ENCODE data around the gene NPHP4. TPM values are rescaled to one million over a fixed set of nuclear protein-coding genes. Genes with fewer than 3 reads are reported as not detected.

Gene NPHP4
- total RNA-seq, 1 experiment from 2014 or later: 20.0 TPM

DNA sequence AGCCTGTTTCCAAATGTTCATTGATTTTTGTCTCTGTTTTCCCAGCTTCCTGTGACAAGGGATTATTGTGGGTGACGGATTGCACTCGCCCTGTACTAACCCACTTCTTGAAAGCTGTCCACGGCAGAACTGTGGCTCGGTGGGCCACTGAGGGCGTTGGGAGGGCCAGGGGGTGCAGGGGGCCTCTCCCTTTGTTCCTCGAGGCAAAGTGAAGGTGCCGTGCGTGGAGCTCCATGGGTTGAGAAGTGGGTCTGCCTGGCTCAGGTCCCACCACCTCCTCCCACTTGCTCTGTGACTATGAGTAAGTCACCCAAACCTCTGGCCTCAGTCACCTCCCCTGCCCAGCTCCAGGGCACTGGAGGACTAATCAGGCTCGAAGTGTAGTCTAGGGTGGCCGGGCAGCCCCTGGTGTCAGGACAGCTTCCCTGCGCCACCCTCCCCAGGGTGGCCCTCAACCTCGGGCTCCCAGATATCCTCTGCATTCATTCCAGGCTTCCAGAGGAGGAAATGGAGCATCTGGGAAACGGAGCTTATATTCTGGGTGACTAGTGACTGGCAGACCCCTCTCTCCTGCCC is 148.6 kb downstream of the NPHP4 start:
- DNase-seq (ENCODE audit: low read depth, low spot score): no peak
- ChIA-PET POLR2A (no interaction called here), CTCF (no interaction called here), RAD21 (ENCODE audit: low non-redundant PET in 1 of 2, low total read pairs in 2 of 2, uncharacterized antibody in 2 of 2, unreplicated experiment in 2 of 2) (no interaction called here)
- Histone ChIP-seq H3K36me3 (ENCODE audit: control insufficient read depth in 1 of 2, insufficient read depth in 2 of 2, low read length in 2 of 2) (no peaks in the 10 kb centered on the region), H3K4me1 (ENCODE audit: control insufficient read depth in 1 of 2, insufficient read depth in 2 of 2, low read length in 2 of 2) (no peaks in the 10 kb centered on the region), H4K20me1 (ENCODE audit: insufficient read depth) (no peaks in the 10 kb centered on the region), H3K4me3 (replicated peaks in 1 of 2; ENCODE audit: low read depth in 1 of 2, low read length in 2 of 2) (no peak overlapping the region), H2AFZ (ENCODE audit: low read depth, low read length, poor library complexity, severe bottlenecking) (no peak overlapping the region), H3K9me2 (ENCODE audit: insufficient read depth) (no peaks in the 10 kb centered on the region), H3K4me2 (ENCODE audit: low read length) (no peak overlapping the region), H3K9me3 (ENCODE audit: control insufficient read depth in 1 of 2, insufficient read depth in 1 of 2, low read depth in 1 of 2, low read length in 2 of 2) (no peaks in the 10 kb centered on the region), H3K9ac (ENCODE audit: low read length) (no peak overlapping the region), H3K27me3 (ENCODE audit: insufficient read depth, low read length) (peaks cover 11% of the 10 kb centered on the region; the same call in 1 of the 2 replicates), H3K79me2 (ENCODE audit: insufficient read depth, low read length) (no peaks in the 10 kb centered on the region), H3K27ac (ENCODE audit: low read depth, low read length) (no peak overlapping the region)
- no peak for ATAC-seq
- no peak for TF ChIP-seq TCF7L2 (IDR thresholded peaks at IDR 0.05; ENCODE audit: borderline replicate concordance, extremely low read depth, insufficient read depth, insufficient read length)
- TF ChIP-seq CBX3 (IDR thresholded peaks at IDR 0.05; ENCODE audit: low read depth): no peak
- TF ChIP-seq, protein P1, sequence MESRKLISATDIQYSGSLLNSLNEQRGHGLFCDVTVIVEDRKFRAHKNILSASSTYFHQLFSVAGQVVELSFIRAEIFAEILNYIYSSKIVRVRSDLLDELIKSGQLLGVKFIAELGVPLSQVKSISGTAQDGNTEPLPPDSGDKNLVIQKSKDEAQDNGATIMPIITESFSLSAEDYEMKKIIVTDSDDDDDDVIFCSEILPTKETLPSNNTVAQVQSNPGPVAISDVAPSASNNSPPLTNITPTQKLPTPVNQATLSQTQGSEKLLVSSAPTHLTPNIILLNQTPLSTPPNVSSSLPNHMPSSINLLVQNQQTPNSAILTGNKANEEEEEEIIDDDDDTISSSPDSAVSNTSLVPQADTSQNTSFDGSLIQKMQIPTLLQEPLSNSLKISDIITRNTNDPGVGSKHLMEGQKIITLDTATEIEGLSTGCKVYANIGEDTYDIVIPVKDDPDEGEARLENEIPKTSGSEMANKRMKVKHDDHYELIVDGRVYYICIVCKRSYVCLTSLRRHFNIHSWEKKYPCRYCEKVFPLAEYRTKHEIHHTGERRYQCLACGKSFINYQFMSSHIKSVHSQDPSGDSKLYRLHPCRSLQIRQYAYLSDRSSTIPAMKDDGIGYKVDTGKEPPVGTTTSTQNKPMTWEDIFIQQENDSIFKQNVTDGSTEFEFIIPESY (IDR thresholded peaks at IDR 0.05; ENCODE audit: extremely low read depth, insufficient replicate concordance, low read length): no peak
- TF ChIP-seq RAD21 (IDR thresholded peaks at IDR 0.05; ENCODE audit: low read depth): no peak
- TF ChIP-seq, protein P2, sequence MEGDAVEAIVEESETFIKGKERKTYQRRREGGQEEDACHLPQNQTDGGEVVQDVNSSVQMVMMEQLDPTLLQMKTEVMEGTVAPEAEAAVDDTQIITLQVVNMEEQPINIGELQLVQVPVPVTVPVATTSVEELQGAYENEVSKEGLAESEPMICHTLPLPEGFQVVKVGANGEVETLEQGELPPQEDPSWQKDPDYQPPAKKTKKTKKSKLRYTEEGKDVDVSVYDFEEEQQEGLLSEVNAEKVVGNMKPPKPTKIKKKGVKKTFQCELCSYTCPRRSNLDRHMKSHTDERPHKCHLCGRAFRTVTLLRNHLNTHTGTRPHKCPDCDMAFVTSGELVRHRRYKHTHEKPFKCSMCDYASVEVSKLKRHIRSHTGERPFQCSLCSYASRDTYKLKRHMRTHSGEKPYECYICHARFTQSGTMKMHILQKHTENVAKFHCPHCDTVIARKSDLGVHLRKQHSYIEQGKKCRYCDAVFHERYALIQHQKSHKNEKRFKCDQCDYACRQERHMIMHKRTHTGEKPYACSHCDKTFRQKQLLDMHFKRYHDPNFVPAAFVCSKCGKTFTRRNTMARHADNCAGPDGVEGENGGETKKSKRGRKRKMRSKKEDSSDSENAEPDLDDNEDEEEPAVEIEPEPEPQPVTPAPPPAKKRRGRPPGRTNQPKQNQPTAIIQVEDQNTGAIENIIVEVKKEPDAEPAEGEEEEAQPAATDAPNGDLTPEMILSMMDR (IDR thresholded peaks at IDR 0.05 in 2 of 3, conservative IDR thresholded peaks at IDR 0.05 in 1 of 3; ENCODE audit: borderline replicate concordance in 1 of 3, insufficient read depth in 1 of 3, low read depth in 2 of 3, low read length in 2 of 3): no peak
- no peak for TF ChIP-seq FOSL1 (IDR thresholded peaks at IDR 0.05; ENCODE audit: low read depth)
- no peak for TF ChIP-seq ZFX (IDR thresholded peaks at IDR 0.05)
- TF ChIP-seq POLR2AphosphoS5 (IDR thresholded peaks at IDR 0.05; ENCODE audit: low read depth, low read length): no peak
- no peak for TF ChIP-seq ZNF274 (IDR thresholded peaks at IDR 0.05; ENCODE audit: low read depth, low read length)
- TF ChIP-seq EGR1 (IDR thresholded peaks at IDR 0.05; ENCODE audit: low read depth): no peak
- TF ChIP-seq POLR2A (IDR thresholded peaks at IDR 0.05; ENCODE audit: borderline replicate concordance, extremely low read depth, insufficient read depth, insufficient read length): no peak
- no peak for TF ChIP-seq YY1 (IDR thresholded peaks at IDR 0.05; ENCODE audit: extremely low read depth, insufficient replicate concordance, low read depth, low read length)
- no peak for TF ChIP-seq ATF3 (IDR thresholded peaks at IDR 0.05)
- no peak for TF ChIP-seq EZH2 (IDR thresholded peaks at IDR 0.05)
- no peak for TF ChIP-seq SP1 (IDR thresholded peaks at IDR 0.05; ENCODE audit: low read depth)
- TF ChIP-seq EZH2phosphoT487 (IDR thresholded peaks at IDR 0.05; ENCODE audit: borderline replicate concordance): no peak
- TF ChIP-seq, protein P3, sequence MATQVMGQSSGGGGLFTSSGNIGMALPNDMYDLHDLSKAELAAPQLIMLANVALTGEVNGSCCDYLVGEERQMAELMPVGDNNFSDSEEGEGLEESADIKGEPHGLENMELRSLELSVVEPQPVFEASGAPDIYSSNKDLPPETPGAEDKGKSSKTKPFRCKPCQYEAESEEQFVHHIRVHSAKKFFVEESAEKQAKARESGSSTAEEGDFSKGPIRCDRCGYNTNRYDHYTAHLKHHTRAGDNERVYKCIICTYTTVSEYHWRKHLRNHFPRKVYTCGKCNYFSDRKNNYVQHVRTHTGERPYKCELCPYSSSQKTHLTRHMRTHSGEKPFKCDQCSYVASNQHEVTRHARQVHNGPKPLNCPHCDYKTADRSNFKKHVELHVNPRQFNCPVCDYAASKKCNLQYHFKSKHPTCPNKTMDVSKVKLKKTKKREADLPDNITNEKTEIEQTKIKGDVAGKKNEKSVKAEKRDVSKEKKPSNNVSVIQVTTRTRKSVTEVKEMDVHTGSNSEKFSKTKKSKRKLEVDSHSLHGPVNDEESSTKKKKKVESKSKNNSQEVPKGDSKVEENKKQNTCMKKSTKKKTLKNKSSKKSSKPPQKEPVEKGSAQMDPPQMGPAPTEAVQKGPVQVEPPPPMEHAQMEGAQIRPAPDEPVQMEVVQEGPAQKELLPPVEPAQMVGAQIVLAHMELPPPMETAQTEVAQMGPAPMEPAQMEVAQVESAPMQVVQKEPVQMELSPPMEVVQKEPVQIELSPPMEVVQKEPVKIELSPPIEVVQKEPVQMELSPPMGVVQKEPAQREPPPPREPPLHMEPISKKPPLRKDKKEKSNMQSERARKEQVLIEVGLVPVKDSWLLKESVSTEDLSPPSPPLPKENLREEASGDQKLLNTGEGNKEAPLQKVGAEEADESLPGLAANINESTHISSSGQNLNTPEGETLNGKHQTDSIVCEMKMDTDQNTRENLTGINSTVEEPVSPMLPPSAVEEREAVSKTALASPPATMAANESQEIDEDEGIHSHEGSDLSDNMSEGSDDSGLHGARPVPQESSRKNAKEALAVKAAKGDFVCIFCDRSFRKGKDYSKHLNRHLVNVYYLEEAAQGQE (IDR thresholded peaks at IDR 0.05; ENCODE audit: low read depth): no peak
- TF ChIP-seq SIN3A (IDR thresholded peaks at IDR 0.05; ENCODE audit: low read depth): no peak
- intact Hi-C loops (cut with micrococcal nuclease): no loop called here
- no TSS peak for BruUV-seq (replicated peaks)
